Transverse colon (tissue), 4 donors: ENCODE data around the gene GRSF1.

Source experiments
- CTCF ChIP-seq, 5 experiments: fragments of 200-600 bp in 3 of 5; fragments of 450-650 bp in 2 of 5; sonication (generic) in 3 of 5; IDR thresholded peaks; 1 replicate in 2 of 5; 2 replicates in 3 of 5; pipeline ENCODE4 v1.5.1; 2016 to 2017; ENCODE audit warnings: antibody characterized with exemption in 5 of 5, inconsistent platforms in 3 of 5, mild to moderate bottlenecking in 2 of 5, moderate library complexity in 1 of 5
- EP300 ChIP-seq: sonication (generic); formaldehyde crosslinking; IDR thresholded peaks from one replicate; pipeline ENCODE4 v1.6.1; 2017; ENCODE audit warnings: antibody characterized with exemption, low read depth
- POLR2A ChIP-seq: fragments of 450-650 bp; IDR thresholded peaks from one replicate; pipeline ENCODE4 v1.6.1; 2016; ENCODE audit warnings: antibody characterized with exemption, mild to moderate bottlenecking, moderate library complexity
- POLR2AphosphoS5 ChIP-seq, 3 donors: sonication (generic); formaldehyde crosslinking; IDR thresholded peaks; one replicate each; pipeline ENCODE4 v1.6.1; 2016; ENCODE audit warnings: antibody characterized with exemption in 3 of 3

GRCh38 chr4:70783096-70783495, 56.6 kb downstream of the GRSF1 start:
- TF ChIP-seq CTCF (IDR thresholded peaks at IDR 0.05) (no peak), POLR2A (no peak), POLR2AphosphoS5 (IDR thresholded peaks at IDR 0.05) (no peak), EP300 (no peak)
